IPS-15b (cell line): Measurements from ENCODE around the gene C1QL1.
"Not testable (repeated sequence)": the region's sequence is repeated elsewhere in the genome, so short reads cannot be mapped to it uniquely, and the experiment has no call there.

Experiments
- H3K27me3 ChIP-seq: one replicate; pipeline ENCODE4 v1.6.1; 2013; ENCODE audit warnings: low read length; ENCODE audit not compliant: control insufficient read depth, insufficient read depth
- H3K36me3 ChIP-seq: one replicate; pipeline ENCODE4 v1.6.1; 2013; ENCODE audit warnings: low read length; ENCODE audit not compliant: control insufficient read depth, insufficient read depth
- H3K4me1 ChIP-seq: one replicate; pipeline ENCODE4 v1.6.1; 2013; ENCODE audit warnings: mild to moderate bottlenecking, low read length; ENCODE audit not compliant: control insufficient read depth, insufficient read depth
- H3K4me3 ChIP-seq: one replicate; pipeline ENCODE4 v1.5.1; 2013; ENCODE audit warnings: low read depth, low read length
- H3K9ac ChIP-seq: one replicate; pipeline ENCODE4 v1.6.1; 2013; ENCODE audit warnings: low read depth, mild to moderate bottlenecking, low read length
- H3K9me3 ChIP-seq: one replicate; pipeline ENCODE4 v1.6.1; 2013; ENCODE audit warnings: mild to moderate bottlenecking, low read length; ENCODE audit not compliant: control insufficient read depth, insufficient read depth

Gene C1QL1

DNA sequence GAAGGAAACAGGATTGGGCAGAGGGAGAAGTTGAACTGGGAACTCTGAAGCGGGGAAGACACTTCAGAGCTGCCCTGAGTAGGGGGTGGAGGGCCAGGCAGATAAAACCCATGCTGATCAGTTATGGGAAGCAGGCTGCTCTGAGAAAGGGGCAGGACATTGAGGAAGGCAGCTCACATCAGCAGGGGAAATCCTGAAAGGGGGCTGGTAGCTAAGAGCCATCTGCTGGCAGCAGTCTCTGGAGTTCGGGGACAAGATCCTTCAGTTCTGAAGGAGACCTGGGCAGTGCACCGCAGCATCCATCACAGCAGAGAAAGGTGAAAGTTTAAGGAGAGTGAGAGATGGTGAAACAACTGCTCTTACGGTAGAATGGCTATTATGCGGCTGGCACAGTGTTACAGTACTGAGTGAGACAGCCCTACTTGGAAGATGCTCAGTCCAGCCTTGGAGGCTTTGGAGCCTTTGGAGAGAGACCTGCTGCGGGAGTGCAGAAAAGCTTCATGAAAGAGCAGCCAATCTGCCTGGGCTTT is 15.1 kb downstream of the C1QL1 start:
- H3K4me1 ChIP-seq: no peaks in the 10 kb centered on the region
- H3K27me3 ChIP-seq: no peaks in the 10 kb centered on the region
- no peaks in the 10 kb centered on the region for H3K9me3 ChIP-seq
- H3K4me3 ChIP-seq: no peak overlapping the region
- H3K9ac ChIP-seq: no peak overlapping the region
- H3K36me3 ChIP-seq: no peaks in the 10 kb centered on the region

DNA sequence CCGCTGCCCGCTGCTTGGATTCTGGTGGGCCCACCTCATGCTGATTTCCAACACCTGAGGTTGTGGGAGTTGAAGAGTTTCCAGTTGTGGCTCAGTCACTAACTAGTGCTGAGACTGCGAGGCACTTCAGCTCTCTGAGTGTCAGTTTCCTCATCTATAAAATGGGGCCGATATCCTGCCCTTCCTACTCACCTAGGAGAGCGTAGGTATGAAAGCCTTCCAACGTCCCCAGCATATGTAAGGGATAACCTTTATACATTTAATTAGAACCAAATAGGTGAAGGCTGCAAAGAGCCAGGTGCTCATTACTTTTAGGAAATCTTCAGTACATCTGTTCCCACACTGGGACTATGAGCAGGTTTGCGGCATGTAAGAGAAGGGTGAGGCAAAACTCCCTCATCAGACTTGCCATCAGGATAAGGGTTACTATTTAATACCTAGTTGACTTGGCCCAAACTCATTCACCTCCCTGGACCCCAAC is 19.7 kb downstream of the C1QL1 start:
- H3K9me3 ChIP-seq: no peaks in the 10 kb centered on the region
- H3K4me1 ChIP-seq: peaks cover 4% of the 10 kb centered on the region
- no peak overlapping the region for H3K9ac ChIP-seq
- H3K27me3 ChIP-seq: no peaks in the 10 kb centered on the region
- peak overlapping the region; percentile 98 for H3K4me3 ChIP-seq
- peaks cover 3% of the 10 kb centered on the region for H3K36me3 ChIP-seq

DNA sequence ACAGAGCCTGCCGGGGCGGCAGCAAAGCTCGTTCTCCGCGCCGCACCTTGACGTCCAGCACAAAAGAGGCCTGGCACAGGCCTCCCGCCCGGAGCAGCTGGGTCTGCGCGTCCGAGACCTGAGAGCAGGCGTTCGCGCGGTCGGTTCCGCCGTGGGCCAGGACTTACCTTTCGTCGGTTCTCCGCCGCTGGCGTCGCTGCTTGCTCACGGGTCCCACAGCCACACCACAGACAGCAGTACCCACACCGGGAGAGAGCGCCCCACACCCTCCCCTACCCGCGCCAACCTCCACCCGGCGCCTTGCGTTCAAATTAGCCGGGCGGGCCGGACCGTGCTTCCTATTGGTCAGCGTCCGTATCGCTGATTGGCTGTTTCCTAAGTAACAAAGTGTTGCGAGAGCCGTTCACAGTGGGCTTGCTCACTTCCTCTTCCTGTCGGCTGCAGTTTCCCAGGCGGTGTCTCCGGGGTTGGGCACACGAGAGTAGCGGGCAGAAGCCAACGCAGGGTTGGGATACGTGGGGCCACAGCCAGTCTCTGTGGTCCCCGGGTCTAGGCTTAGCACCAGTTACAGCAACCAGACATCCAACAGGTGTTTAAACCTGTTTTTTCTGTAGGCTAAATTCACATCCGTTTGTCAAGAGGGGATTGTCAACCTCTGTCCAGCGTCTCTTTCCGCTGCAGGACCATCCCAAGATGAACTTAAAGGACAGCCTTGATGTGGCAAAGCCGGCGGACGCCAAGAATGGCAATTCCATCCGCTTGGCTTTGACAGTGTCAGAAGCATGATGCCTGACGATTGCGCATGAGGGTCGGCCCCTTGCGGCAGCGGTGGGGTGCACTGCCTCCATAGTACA is 20.4 kb downstream of the C1QL1 start, which contains the start of gene KIF18B:
KIF18B (minus strand) TSS at position 313 of the 854 bp plus-strand sequence. CDS start 11,429 bp downstream, outside the sequence.
- Histone ChIP-seq H3K4me3 (peak within 1 kb of the TSS; percentile 98), H3K36me3 (peaks cover 7% of the 10 kb centered on the region), H3K4me1 (peaks cover 4% of the 10 kb centered on the region), H3K27me3 (no peaks in the 10 kb centered on the region), H3K9ac (peak within 1 kb of the TSS; percentile 73), H3K9me3 (no peaks in the 10 kb centered on the region)

DNA sequence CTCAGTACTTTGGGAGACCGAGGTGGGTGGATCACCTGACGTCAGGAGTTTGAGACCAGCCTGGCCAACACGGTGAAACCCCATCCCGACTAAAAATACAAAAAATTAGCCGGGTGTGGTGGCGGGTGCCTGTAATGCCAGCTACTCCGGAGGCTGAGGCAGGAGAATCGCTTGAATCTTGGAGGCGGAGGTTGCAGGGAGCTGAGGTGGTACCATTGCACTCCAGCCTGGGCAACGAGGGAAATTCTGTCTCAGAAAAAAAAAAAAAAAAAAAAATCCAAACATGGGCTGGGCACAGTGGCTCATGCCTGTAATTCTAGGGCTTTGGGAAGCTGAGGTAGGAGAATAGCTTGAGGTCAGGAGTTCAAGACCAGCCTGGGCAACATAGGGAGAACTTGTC is 22.5 kb downstream of the C1QL1 start:
- H3K27me3 ChIP-seq, H3K36me3 ChIP-seq, H3K9me3 ChIP-seq, H3K4me1 ChIP-seq, H3K9ac ChIP-seq, H3K4me3 ChIP-seq: not testable (repeated sequence)

DNA sequence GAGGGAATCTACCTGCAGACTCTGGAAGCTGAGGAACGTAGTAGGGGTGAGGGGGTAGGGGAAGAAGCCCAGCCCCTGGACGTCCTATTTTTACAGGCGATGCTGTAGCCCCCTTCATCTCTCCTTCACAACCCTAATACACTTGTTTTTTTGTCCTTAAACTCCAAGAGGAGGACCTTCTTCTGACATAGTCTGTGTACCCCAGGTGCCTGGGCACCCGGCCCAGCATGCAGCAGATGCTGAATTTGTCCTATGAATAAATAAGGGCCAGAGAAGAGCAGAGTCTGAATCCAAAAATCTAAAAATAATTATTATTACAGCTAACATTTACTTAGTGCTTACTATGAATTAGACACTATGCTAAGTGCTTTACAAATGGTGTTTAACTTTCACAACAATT is 25.6 kb downstream of the C1QL1 start:
- Histone ChIP-seq H3K36me3 (peaks cover 7% of the 10 kb centered on the region), H3K9ac (no peak overlapping the region), H3K4me1 (peaks cover 4% of the 10 kb centered on the region)

DNA sequence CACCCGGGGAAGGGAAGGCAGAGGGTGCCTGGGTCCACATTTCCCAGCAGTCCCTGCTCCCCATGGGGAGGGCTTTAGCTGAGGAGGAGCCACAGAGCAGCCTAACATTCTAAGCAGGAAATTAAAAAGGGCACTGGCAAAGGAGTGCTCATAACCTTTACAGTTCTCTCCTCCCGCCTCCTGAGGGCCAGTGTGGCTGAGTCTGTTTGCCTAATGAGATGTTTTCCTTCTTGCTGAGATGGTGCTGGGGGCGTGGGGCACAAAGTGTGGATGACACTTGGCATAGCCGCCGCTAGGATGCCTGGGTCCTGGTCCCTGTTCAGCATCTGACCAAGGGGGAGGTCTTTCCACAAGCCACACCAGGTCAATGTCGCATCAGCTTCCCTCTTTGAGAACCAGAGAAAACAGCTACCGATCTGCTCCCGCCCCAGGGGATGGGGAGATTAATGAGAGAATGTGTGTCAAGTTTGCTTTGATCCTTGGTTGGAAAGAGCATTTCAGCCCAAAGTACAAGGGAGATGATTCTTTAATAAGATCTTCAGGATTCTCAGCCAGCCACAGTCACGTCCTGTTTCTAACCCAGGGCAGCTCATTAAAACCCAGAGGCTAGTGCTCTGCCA is 26.3 kb downstream of the C1QL1 start:
- H3K4me1 ChIP-seq: peaks cover 4% of the 10 kb centered on the region
- H3K36me3 ChIP-seq: peaks cover 7% of the 10 kb centered on the region
- H3K4me3 ChIP-seq: no peak overlapping the region

More for the DNA sequence above, 25.6 kb downstream of the C1QL1 start:
- no peaks in the 10 kb centered on the region for H3K27me3 ChIP-seq
- no peak overlapping the region for H3K4me3 ChIP-seq
- H3K9me3 ChIP-seq: no peaks in the 10 kb centered on the region

DNA sequence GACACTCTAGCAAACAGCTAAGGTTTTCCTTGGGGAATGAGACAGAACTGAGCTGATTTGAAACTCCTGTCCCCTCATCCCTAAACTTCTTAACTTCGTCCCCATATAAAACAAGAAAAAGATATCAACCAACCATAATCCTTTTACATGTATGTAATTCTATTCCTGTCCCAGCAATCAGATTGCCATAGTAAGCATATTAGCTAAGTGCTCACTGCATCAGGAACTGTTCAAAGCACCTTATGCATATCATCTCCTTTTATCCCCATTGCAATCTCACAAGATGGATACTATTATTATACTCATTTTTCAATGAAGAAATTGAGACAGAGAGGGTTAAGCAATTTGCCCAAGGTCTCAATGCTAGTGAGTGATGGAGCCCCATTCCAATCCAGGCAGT is 27.3 kb downstream of the C1QL1 start:
- Histone ChIP-seq H3K4me1 (no peaks in the 10 kb centered on the region), H3K36me3 (peaks cover 13% of the 10 kb centered on the region), H3K4me3 (no peak overlapping the region), H3K9ac (no peak overlapping the region), H3K27me3 (no peaks in the 10 kb centered on the region), H3K9me3 (no peaks in the 10 kb centered on the region)

More for the DNA sequence above, 26.3 kb downstream of the C1QL1 start:
- H3K9ac ChIP-seq: no peak overlapping the region
- H3K9me3 ChIP-seq: no peaks in the 10 kb centered on the region
- H3K27me3 ChIP-seq: no peaks in the 10 kb centered on the region

DNA sequence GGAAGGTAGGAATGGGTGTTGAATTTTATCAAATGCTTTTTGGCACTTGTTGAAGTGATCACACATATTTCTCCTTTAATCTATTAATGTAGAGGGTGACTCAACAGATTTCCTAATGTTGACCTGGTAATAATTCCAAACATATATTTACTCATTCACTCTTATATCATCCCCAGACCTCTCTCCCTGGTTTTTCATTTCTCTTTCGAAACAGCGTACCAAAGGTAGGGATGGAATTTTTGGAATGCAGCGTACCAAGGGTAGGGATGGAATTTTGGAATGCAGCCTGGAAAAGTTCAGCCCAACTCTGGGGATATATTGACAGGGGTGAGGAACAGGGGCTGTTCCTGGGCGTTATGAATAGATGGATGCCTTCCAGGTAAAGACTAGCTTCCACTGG is 27.8 kb downstream of the C1QL1 start:
- no peaks in the 10 kb centered on the region for H3K27me3 ChIP-seq
- no peak overlapping the region for H3K9ac ChIP-seq
- H3K4me1 ChIP-seq: no peaks in the 10 kb centered on the region
- H3K36me3 ChIP-seq: peaks cover 17% of the 10 kb centered on the region
- H3K9me3 ChIP-seq: no peaks in the 10 kb centered on the region
- no peak overlapping the region for H3K4me3 ChIP-seq

DNA sequence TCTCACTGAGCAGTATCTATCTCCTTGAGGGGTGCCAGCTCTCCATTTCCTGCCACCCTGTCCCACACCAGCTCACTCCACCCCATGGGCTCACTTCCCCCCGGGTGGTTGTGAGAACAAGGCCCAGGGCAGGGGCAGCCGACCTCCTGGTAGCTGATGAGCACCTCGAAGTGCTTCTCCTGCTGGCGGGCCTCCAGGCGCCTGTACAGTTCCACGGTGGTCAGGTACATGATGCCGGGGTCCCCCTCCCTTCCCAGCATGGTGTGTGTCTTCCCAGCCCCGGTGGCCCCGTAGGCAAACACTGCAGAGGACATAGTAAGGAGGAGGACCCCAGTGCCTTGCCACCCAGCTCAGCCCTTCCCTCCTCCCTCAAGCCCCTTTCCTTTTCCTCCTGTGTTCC is 33.0 kb downstream of the C1QL1 start:
- Histone ChIP-seq H3K4me3 (no peak overlapping the region), H3K9me3 (no peaks in the 10 kb centered on the region), H3K27me3 (no peaks in the 10 kb centered on the region), H3K9ac (no peak overlapping the region), H3K36me3 (peaks cover 55% of the 10 kb centered on the region), H3K4me1 (no peaks in the 10 kb centered on the region)

DNA sequence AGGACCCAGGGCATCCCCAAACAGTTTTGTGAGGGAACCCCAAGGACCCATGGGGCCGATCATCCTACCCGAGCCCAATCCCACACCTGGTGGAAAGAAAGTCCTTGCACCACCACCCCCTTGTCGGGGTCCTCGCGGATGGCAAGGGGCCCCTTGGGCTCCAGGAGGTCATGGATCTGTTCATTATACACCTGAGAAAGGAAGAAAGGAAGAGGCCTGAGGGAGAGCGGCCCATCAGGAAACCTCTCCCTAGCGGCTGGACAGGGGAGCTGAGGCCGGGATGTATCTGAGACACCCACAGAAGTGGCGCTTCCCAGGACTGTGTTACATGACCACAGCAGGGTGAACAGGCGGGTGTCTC is 33.4 kb downstream of the C1QL1 start:
- Histone ChIP-seq H3K4me1 (no peaks in the 10 kb centered on the region), H3K36me3 (peaks cover 55% of the 10 kb centered on the region), H3K9ac (no peak overlapping the region), H3K4me3 (no peak overlapping the region), H3K27me3 (no peaks in the 10 kb centered on the region), H3K9me3 (no peaks in the 10 kb centered on the region)

DNA sequence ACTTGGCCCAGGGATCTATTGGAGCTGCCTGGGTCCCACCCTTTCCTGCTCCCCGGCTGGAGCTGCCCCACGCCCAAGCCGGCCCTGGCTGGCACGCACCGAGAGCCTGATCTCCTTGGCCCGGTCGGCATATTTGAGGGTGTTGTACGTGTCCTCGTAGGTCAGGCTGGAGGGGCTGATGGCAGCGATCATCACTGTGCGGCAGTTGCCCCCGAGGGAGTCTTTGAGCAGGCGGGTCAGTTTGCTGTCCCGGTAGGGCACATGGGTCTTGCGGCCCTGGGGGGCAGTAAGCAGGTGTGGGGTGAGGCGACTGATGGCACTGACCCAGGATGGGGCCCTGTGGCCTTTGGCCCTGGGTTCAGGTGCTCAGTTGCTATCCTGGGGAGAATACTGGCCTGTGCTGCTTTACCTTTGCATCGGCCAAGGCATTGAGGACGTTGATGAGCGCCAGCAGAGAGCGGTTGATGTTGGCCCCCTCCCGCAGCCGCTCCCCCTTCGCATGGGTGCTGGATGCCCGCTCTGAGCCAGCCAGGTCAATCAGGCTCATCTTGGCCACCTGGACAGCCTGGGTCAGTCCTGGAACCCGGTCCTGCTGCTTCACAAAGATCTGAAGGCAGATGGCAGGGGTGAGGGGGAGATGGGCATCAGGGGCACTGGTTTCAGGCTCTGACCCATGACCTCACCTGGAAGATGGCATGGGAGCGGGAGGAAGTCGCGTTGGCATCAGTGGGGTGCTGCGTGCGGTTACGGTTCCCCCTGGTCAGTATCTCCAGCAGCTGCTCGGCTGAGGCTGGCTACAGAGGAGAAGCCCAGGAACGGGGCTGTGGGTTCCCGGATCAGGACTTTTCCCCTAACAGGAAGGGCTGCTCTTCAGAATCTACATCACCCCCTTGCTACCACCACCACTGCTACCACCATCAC is 34.0 kb downstream of the C1QL1 start:
- Histone ChIP-seq H3K9me3 (no peaks in the 10 kb centered on the region), H3K36me3 (peaks cover 62% of the 10 kb centered on the region), H3K4me1 (no peaks in the 10 kb centered on the region), H3K4me3 (no peak overlapping the region), H3K27me3 (no peaks in the 10 kb centered on the region), H3K9ac (no peak overlapping the region)
